HG02759 (cell line): ENCODE results near the gene GLYR1.
A peak's percentile ranks its signal among the peaks of the same experiment; 100 is the strongest.

ENCODE experiments used
- ATAC-seq: cut with Tn5 transposase; IDR thresholded peaks from one replicate; pipeline ENCODE4 v1.9.1; 2021; ENCODE audit warnings: mild to moderate bottlenecking, moderate library complexity; ENCODE audit not compliant: unreplicated experiment

Gene GLYR1

GRCh38 chr16:4813251-4814003, 33.7 kb downstream of the GLYR1 start:
- no peak for ATAC-seq

- no peak for ATAC-seq
These were observed 35.3 kb downstream of the GLYR1 start for GRCh38 chr16:4811773-4812172.

- no peak for ATAC-seq
These were observed 35.8 kb downstream of the GLYR1 start for GRCh38 chr16:4811242-4811641.

GRCh38 chr16:4806280-4806679, 40.8 kb downstream of the GLYR1 start:
- no peak for ATAC-seq

GRCh38 chr16:4805231-4805630, 41.9 kb downstream of the GLYR1 start:
- no peak for ATAC-seq

- no peak for ATAC-seq
These were observed 43.0 kb downstream of the GLYR1 start for GRCh38 chr16:4803898-4804762.

- ATAC-seq, result no peak
These were observed 43.7 kb downstream of the GLYR1 start for GRCh38 chr16:4803401-4803844.

GRCh38 chr16:4802659-4803287, 44.3 kb downstream of the GLYR1 start:
- ATAC-seq, result peak; percentile 94

GRCh38 chr16:4801962-4802658, 45.0 kb downstream of the GLYR1 start, which contains the start of gene ROGDI:
Gene ROGDI (minus strand): TSS chr16:4802633. CDS start chr16:4802571, 62 bp downstream.
- peak; percentile 63 for ATAC-seq

GRCh38 chr16:4801051-4801961, 45.8 kb downstream of the GLYR1 start:
- ATAC-seq, result no peak

- ATAC-seq, result no peak
These were observed 46.6 kb downstream of the GLYR1 start for GRCh38 chr16:4800290-4801041.

- no peak for ATAC-seq
These were observed 47.8 kb downstream of the GLYR1 start for GRCh38 chr16:4799171-4799855.

- ATAC-seq, result no peak
These were observed 48.6 kb downstream of the GLYR1 start for GRCh38 chr16:4798456-4798855.

GRCh38 chr16:4797805-4798252, 49.3 kb downstream of the GLYR1 start:
- ATAC-seq, result no peak

GRCh38 chr16:4796982-4797804, 49.9 kb downstream of the GLYR1 start:
- no peak for ATAC-seq

- ATAC-seq, result no peak
These were observed 51.1 kb downstream of the GLYR1 start for GRCh38 chr16:4795828-4796572.
